SK-N-SH treated with all-trans-retinoic acid at 6 μM for 48 hours (cell line): ENCODE results near the gene RFLNA.

Experiments used
- CSDC2 ChIP-seq: fragments of 250-450 bp; sonication (Bioruptor Pico); IDR thresholded peaks from 2 replicates; pipeline ENCODE4 v1.5.0; 2020; ENCODE audit warnings: mild to moderate bottlenecking, moderate library complexity
- ISL1 ChIP-seq: fragments of 250-450 bp; sonication (Bioruptor Pico); IDR thresholded peaks from 2 replicates; pipeline ENCODE4 v2.1.2; 2022; ENCODE audit warnings: mild to moderate bottlenecking, moderate library complexity
- OSR1 ChIP-seq: fragments of 250-450 bp; sonication (Bioruptor Pico); IDR thresholded peaks from 2 replicates; pipeline ENCODE4 v1.8.0; 2022; ENCODE audit warnings: moderate library complexity, mild to moderate bottlenecking, inconsistent platforms
- PPARA ChIP-seq: fragments of 250-450 bp; sonication (Bioruptor Pico); IDR thresholded peaks from 2 replicates; pipeline ENCODE4 v1.5.0; 2020; ENCODE audit warnings: mild to moderate bottlenecking, borderline replicate concordance
- RARB ChIP-seq: fragments of 250-450 bp; sonication (Bioruptor Pico); IDR thresholded peaks from 2 replicates; pipeline ENCODE4 v1.8.0; 2021; ENCODE audit warnings: mild to moderate bottlenecking, moderate library complexity
- TCF4 ChIP-seq: fragments of 250-450 bp; sonication (Bioruptor Pico); IDR thresholded peaks from 2 replicates; pipeline ENCODE4 v1.8.0; 2021; ENCODE audit warnings: mild to moderate bottlenecking, moderate library complexity, borderline replicate concordance
- ZC3H10 ChIP-seq: fragments of 250-450 bp; sonication (Bioruptor Pico); IDR thresholded peaks from 2 replicates; pipeline ENCODE4 v1.5.1; 2021; ENCODE audit warnings: mild to moderate bottlenecking, moderate library complexity
- ZFP3 ChIP-seq: fragments of 250-450 bp; sonication (Bioruptor Pico); IDR thresholded peaks from 2 replicates; pipeline ENCODE4 v1.5.0; 2020; ENCODE audit warnings: mild to moderate bottlenecking, moderate library complexity
- ZFP30 ChIP-seq: fragments of 450-650 bp; formaldehyde crosslinking; IDR thresholded peaks from 2 replicates; pipeline ENCODE4 v1.5.0; 2022; ENCODE audit warnings: mild to moderate bottlenecking, moderate library complexity
- ZNF8 ChIP-seq: fragments of 450-650 bp; formaldehyde crosslinking; IDR thresholded peaks from 2 replicates; pipeline ENCODE4 v1.5.0; 2020; ENCODE audit warnings: mild to moderate bottlenecking, moderate library complexity
- TF ChIP-seq, protein P1 (sequence below): fragments of 250-450 bp; sonication (Bioruptor Pico); IDR thresholded peaks from 2 replicates; pipeline ENCODE4 v1.5.1; 2021; ENCODE audit warnings: mild to moderate bottlenecking, moderate library complexity
- TF ChIP-seq, protein P2 (sequence below): fragments of 250-450 bp; sonication (Bioruptor Pico); IDR thresholded peaks from 2 replicates; pipeline ENCODE4 v1.8.0; 2020; ENCODE audit warnings: mild to moderate bottlenecking, moderate library complexity, borderline replicate concordance
- TF ChIP-seq, protein P3 (sequence below): fragments of 250-450 bp; sonication (Bioruptor Pico); IDR thresholded peaks from 2 replicates; pipeline ENCODE4 v1.5.1; 2020; ENCODE audit warnings: low read depth, mild to moderate bottlenecking, moderate library complexity
- TF ChIP-seq, protein P4 (sequence below): fragments of 250-450 bp; sonication (Bioruptor Pico); IDR thresholded peaks from 2 replicates; pipeline ENCODE4 v1.8.0; 2021; ENCODE audit warnings: low read depth, mild to moderate bottlenecking, moderate library complexity, borderline replicate concordance

DNA sequence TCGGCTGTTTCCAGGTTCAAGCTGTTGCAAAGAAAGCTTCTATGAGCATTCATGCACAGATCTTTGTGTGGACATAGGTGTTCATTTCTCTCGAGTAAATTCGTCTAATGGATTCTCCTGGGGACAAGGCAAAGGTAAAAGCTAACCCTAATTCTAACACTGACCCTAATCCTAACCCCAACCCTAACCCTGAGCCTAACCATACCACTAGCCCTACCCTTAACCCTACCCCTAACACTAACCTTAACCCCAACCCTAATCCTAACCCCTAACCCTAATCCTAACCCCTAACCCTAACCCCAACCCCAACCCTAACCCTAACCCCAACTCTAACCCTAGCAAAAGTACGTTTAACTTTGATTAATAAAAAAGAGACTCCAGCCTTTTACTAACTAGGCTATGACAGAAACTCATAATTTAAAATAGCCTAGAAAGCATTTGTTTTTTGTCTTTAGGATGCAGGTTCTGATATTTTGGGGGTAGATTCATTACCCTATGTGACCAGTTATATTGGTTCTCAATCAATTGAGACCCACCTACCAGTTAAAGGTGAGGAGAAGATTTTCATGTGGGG, 27.6 kb upstream of the RFLNA start:
- TF ChIP-seq TCF4 (CRISPR knock-in tag) (no peak), PPARA (CRISPR knock-in tag) (no peak), ZC3H10 (CRISPR knock-in tag) (no peak), OSR1 (CRISPR knock-in tag) (no peak), ISL1 (CRISPR knock-in tag) (no peak), ZFP3 (CRISPR knock-in tag) (no peak), RARB (CRISPR knock-in tag) (no peak), ZNF8 (CRISPR knock-in tag) (no peak), CSDC2 (CRISPR knock-in tag) (no peak), ZFP30 (CRISPR knock-in tag) (no peak)
- TF ChIP-seq, protein P1, sequence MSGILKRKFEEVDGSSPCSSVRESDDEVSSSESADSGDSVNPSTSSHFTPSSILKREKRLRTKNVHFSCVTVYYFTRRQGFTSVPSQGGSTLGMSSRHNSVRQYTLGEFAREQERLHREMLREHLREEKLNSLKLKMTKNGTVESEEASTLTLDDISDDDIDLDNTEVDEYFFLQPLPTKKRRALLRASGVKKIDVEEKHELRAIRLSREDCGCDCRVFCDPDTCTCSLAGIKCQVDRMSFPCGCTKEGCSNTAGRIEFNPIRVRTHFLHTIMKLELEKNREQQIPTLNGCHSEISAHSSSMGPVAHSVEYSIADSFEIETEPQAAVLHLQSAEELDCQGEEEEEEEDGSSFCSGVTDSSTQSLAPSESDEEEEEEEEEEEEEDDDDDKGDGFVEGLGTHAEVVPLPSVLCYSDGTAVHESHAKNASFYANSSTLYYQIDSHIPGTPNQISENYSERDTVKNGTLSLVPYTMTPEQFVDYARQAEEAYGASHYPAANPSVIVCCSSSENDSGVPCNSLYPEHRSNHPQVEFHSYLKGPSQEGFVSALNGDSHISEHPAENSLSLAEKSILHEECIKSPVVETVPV (CRISPR knock-in tag), result no peak
- TF ChIP-seq, protein P2, sequence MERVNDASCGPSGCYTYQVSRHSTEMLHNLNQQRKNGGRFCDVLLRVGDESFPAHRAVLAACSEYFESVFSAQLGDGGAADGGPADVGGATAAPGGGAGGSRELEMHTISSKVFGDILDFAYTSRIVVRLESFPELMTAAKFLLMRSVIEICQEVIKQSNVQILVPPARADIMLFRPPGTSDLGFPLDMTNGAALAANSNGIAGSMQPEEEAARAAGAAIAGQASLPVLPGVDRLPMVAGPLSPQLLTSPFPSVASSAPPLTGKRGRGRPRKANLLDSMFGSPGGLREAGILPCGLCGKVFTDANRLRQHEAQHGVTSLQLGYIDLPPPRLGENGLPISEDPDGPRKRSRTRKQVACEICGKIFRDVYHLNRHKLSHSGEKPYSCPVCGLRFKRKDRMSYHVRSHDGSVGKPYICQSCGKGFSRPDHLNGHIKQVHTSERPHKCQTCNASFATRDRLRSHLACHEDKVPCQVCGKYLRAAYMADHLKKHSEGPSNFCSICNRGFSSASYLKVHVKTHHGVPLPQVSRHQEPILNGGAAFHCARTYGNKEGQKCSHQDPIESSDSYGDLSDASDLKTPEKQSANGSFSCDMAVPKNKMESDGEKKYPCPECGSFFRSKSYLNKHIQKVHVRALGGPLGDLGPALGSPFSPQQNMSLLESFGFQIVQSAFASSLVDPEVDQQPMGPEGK (CRISPR knock-in tag), result no peak
- TF ChIP-seq, protein P3, sequence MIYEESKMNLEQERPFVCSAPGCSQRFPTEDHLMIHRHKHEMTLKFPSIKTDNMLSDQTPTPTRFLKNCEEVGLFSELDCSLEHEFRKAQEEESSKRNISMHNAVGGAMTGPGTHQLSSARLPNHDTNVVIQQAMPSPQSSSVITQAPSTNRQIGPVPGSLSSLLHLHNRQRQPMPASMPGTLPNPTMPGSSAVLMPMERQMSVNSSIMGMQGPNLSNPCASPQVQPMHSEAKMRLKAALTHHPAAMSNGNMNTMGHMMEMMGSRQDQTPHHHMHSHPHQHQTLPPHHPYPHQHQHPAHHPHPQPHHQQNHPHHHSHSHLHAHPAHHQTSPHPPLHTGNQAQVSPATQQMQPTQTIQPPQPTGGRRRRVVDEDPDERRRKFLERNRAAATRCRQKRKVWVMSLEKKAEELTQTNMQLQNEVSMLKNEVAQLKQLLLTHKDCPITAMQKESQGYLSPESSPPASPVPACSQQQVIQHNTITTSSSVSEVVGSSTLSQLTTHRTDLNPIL, result no peak
- TF ChIP-seq, protein P4, sequence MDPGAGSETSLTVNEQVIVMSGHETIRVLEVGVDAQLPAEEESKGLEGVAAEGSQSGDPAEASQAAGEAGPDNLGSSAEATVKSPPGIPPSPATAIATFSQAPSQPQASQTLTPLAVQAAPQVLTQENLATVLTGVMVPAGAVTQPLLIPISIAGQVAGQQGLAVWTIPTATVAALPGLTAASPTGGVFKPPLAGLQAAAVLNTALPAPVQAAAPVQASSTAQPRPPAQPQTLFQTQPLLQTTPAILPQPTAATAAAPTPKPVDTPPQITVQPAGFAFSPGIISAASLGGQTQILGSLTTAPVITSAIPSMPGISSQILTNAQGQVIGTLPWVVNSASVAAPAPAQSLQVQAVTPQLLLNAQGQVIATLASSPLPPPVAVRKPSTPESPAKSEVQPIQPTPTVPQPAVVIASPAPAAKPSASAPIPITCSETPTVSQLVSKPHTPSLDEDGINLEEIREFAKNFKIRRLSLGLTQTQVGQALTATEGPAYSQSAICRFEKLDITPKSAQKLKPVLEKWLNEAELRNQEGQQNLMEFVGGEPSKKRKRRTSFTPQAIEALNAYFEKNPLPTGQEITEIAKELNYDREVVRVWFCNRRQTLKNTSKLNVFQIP (CRISPR knock-in tag), result no peak
